ENCODE data around the gene GPS1. TPM values are rescaled to one million over a fixed set of nuclear protein-coding genes. Genes with fewer than 3 reads are reported as not detected.

The GPS1 gene
- total and polyA plus RNA-seq, 9 of the 15 experiments (the other 6 are each of a cell fraction or from before 2014, with no cell fraction given), result 3.1 to 167 (median 69.9) TPM

DNA sequence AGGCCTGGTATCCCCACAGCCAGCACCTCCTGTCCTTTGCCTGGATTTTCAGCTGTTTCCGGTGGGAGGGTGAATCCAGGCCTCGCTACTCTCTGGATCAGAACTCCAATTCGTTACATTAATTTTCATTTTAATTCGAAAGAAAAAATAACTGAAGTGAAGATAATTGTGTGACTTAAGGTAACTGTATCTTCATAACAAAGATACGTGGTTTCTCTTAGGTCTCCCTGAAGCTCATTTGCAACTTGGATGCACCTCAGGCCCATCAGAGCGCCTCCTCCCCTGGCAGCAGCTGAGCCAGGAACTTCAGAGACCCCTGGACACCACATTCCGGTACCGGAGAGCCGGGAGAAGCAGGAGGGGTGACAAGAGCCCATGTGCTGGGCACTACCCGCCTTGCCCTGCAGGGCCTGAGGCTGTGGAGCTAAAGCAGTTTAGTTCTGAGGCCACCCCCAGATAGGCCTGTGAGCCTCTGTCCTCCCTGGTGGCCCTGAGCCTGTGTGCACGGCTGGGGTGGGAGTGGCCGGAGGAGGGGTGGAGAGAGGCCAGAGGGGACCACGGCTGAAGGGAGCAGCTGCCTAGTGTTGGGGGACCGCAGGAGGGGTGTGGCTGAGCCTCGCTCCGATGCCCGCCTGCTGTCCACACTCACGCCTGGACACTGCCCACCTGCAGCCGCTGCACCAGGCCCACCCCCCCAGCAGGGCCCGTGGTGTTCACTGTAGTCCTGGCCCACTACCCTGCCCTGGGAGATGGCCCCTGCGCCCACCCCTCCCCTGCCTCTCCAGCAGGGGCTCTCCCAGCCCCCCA lies 25.3 kb downstream of the GPS1 start:
- CTCF ChIA-PET (ENCODE audit: low intra/inter-chr PET ratio), result no interaction called here
- Histone ChIP-seq H3K9me1 (ENCODE audit: control insufficient read depth, insufficient read depth, low read length) (peaks cover 3% of the 10 kb centered on the region), H4K20me1 (replicated peaks; ENCODE audit: control insufficient read depth, insufficient read depth, low read length) (peaks cover 27% of the 10 kb centered on the region), H3K27ac (ENCODE audit: extremely low read depth, low read depth, low read length) (no peak overlapping the region), H2AFZ (ENCODE audit: low read depth, low read length) (no peak overlapping the region), H3K36me3 (ENCODE audit: control insufficient read depth, insufficient read depth, low read length) (peaks cover 43% of the 10 kb centered on the region; the same call in 2 of the 3 replicates), H3K4me3 (no peak overlapping the region), H3K4me2 (ENCODE audit: insufficient read depth, low read length) (no peak overlapping the region), H3K4me1 (replicated peaks in 1 of 2; ENCODE audit: control insufficient read depth in 2 of 2, insufficient read depth in 2 of 2, low read length in 2 of 2) (peaks cover 0 to 49% of the 10 kb centered on the region in 2 experiments; a peak in 2 of 5 replicates), H3K79me2 (ENCODE audit: control insufficient read depth, insufficient read depth, low read length) (no peaks in the 10 kb centered on the region), H3K9ac (ENCODE audit: insufficient read depth in 1 of 2, low read depth in 2 of 2, low read length in 2 of 2) (peak overlapping the region in 1 of 2 experiments; percentile 75; a peak in 2 of 4 replicates), H3K27me3 (ENCODE audit: control insufficient read depth in 2 of 2, insufficient read depth in 2 of 2, low read length in 2 of 2) (no peaks in the 10 kb centered on the region), H3K9me3 (replicated peaks; ENCODE audit: control insufficient read depth, insufficient read depth, low read depth, low read length) (no peaks in the 10 kb centered on the region)
- peak; percentile 74 for ATAC-seq
- DNase-seq (ENCODE audit: extremely low read depth in 1 of 4, low spot score in 3 of 4), result peak in 1 of 4 experiments; percentile 55
- intact Hi-C loops (cut with micrococcal nuclease), result no loop called here
- BruUV-seq (replicated peaks), result no TSS peak
- POLR2A ChIA-PET, result interaction anchor here (0.5 to 4.2 kb wide), 12 partner anchors 11 to 949 kb away, joined by 3 to 52 read pairs (median 3); partner anchors contain the start of genes DUS1L and FASN
- in situ Hi-C loops (cut with MboI), result no loop called here
- peak; percentile 52 for FAIRE-seq
- 67% methylated on average over 12 of the region's 21 CpGs for WGBS (ENCODE audit: insufficient coverage, low coverage, missing lambda C conversion rate)
- TF ChIP-seq XRCC5 (IDR thresholded peaks at IDR 0.05; ENCODE audit: low read depth, low read length), result 0 out of 2 replicates have a peak, but pooled peaks have one; percentile 31
- no peak for TF ChIP-seq ARNT (IDR thresholded peaks at IDR 0.05)
- TF ChIP-seq POLR2AphosphoS5 (IDR thresholded peaks at IDR 0.05; ENCODE audit: control insufficient read depth, insufficient read depth, low read depth, low read length), result peak; percentile 40
- TF ChIP-seq ZNF75A (CRISPR knock-in tag; IDR thresholded peaks at IDR 0.05), result no peak
- peak; percentile 64 for TF ChIP-seq POLR2A (conservative IDR thresholded peaks at IDR 0.05)
- peak; percentile 13 for TF ChIP-seq SUPT5H (IDR thresholded peaks at IDR 0.05)
- peak; percentile 70 for TF ChIP-seq POLR2G (IDR thresholded peaks at IDR 0.05; ENCODE audit: low read depth, low read length)
- TF ChIP-seq SIN3A (IDR thresholded peaks at IDR 0.05; ENCODE audit: borderline replicate concordance in 2 of 2, control insufficient read depth in 1 of 2, low read depth in 2 of 2, low read length in 2 of 2), result peak in 1 of 2 experiments; percentile 75; a peak in 1 of 4 replicates
- TF ChIP-seq STAT6 (CRISPR knock-in tag; IDR thresholded peaks at IDR 0.05), result no peak
- peak; percentile 86 for TF ChIP-seq POLR2AphosphoS2 (IDR thresholded peaks at IDR 0.05; ENCODE audit: low read length)
- TF ChIP-seq MYNN (IDR thresholded peaks at IDR 0.05), result peak; percentile 45; the same call in 1 of the 2 replicates
- TF ChIP-seq MYNN (CRISPR knock-in tag; IDR thresholded peaks at IDR 0.05), result no peak
- no peak for TF ChIP-seq FOXM1 (IDR thresholded peaks at IDR 0.05; ENCODE audit: low read depth)
- TF ChIP-seq FOXM1 (CRISPR knock-in tag; IDR thresholded peaks at IDR 0.05; ENCODE audit: low read depth), result peak; percentile 66; the same call in 1 of the 2 replicates
- TF ChIP-seq HMGN3 (IDR thresholded peaks at IDR 0.05; ENCODE audit: borderline replicate concordance, extremely low read depth, insufficient read length, low read depth, low read length), result peak; percentile 70
- no peak for TF ChIP-seq ZNF121 (CRISPR knock-in tag; conservative IDR thresholded peaks at IDR 0.05)
- peak; percentile 6 for TF ChIP-seq TAF1 (IDR thresholded peaks at IDR 0.05; ENCODE audit: control insufficient read depth, extremely low read depth, insufficient read depth, low read length, severe bottlenecking)
- 0 out of 4 replicates have a peak, but pooled peaks of 1 of the 2 experiments have one; percentile 15 for TF ChIP-seq TBL1XR1 (IDR thresholded peaks at IDR 0.05; ENCODE audit: low read length in 2 of 2)

Measured in K562 (cell line).